HG02588 (cell line): ENCODE measurements around the gene GEMIN7.
A peak's percentile ranks its signal among the peaks of the same experiment; 100 is the strongest.

Source experiments
- ATAC-seq: cut with Tn5 transposase; IDR thresholded peaks from one replicate; pipeline ENCODE4 v1.9.1; 2021; ENCODE audit warnings: mild to moderate bottlenecking, moderate library complexity; ENCODE audit not compliant: unreplicated experiment

GEMIN7 gene

DNA sequence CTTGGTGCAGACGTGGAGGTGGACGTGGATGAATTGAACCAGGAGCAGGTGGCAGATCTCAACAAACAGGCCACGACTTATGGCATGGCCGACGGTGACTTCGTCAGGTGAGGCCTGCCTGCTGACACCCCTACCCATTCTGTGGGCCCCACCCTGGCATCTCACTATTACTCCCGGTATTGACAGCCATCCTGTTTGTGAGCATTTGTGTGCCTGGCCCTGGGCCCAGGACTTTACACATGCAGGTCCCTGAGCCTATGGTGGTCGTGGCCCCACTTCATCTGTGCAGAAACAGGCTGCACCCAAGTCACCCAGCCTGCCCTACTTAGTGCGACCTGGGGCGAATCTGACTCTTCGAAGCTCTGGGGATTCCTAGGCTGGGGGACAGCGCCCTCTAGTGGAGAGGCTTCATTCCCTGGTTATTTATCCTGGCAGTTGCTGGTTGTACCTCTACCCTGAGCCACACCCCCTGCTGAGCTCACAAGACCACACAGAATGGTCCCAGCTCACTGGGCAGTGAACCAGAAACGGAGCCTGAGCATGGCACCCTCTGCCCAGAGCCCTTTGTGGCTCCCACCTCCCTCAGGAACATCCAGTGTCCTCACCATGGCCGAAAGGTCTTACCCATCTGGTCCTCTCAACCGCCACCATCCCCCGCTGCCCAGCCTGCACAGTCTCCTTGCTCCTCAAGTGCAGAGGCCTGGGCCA lies 19.6 kb upstream of the GEMIN7 start:
- no peak for ATAC-seq

GRCh38 chr19:45061965-45062364 lies 17.1 kb upstream of the GEMIN7 start:
- ATAC-seq: no peak

- no peak for ATAC-seq
Observed at GRCh38 chr19:45063851-45064801, 14.9 kb upstream of the GEMIN7 start.

DNA sequence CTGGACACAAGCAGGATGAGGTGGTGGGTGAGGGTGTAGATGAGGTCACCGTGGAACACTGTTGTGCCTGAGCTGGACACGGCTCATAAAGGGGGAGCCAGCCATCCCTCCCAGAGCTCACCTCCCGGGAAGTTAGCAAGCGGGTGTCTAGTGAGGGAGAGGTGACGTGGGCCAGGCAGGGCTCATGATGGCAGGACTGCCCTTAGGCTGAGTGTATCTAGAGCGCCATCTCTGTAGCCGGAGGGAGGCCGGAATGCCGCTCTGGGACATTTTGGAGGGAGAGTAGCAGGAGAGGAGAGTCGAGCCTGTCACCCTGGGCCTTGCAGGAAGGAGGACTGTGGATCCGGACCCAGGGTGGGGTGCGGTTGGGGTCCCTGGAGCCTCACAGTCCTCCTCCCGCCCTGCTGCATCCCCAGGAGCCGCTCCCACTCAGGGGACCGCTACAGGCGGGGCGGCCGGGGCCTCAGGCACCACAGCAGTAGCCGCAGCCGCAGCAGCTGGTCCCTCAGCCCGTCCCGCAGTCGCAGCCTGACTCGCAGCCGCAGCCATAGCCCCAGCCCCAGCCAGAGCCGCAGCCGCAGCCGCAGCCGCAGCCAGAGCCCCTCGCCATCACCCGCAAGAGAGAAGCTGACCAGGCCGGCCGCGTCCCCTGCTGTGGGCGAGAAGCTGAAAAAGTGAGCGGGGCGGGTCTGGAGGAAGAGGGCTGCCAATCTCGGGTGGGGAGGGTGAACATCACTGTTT lies 12.0 kb upstream of the GEMIN7 start:
- no peak for ATAC-seq

DNA sequence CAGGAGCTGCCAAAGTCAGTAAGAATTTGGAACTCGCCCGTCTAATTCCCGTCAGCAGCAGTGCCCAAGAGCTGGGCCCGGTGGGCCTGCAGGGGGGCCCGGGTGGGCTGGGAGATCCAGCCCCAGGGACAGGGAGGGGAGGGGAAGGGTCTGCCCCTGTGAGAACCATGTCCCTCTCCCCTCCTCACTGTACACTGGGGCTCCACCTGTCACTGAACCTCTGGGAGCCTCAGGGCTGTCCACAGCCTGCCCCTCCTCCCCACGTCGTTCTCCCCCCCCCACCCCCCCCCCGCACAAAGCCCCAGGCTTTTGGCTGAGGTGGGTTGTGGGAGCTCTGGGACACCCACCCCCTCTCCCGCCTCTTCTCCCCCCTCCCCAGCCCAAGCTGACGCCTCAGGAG lies 11.0 kb upstream of the GEMIN7 start:
- no peak for ATAC-seq

DNA sequence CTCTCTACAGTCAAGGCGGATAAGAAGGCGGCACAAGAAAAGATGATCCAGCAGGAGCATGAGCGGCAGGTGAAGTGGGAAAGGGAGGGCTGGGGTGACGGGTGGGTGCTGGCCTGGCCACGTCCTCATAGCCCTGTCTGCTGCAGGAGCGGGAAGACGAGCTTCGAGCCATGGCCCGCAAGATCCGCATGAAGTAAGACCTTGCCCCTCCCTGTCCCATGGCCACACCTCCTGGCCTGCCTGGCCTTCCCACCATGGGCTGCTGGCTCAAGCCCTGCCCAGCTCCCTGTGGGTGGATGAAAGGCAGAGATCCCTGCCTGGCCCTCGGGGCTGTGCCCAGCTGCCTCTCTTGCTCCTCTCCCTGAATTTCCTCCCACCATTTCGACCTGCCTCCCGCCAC lies 10.0 kb upstream of the GEMIN7 start:
- no peak for ATAC-seq

GRCh38 chr19:45070214-45070613 lies 8.8 kb upstream of the GEMIN7 start:
- no peak for ATAC-seq

- no peak for ATAC-seq
Observed at GRCh38 chr19:45070861-45071544, 8.1 kb upstream of the GEMIN7 start.

DNA sequence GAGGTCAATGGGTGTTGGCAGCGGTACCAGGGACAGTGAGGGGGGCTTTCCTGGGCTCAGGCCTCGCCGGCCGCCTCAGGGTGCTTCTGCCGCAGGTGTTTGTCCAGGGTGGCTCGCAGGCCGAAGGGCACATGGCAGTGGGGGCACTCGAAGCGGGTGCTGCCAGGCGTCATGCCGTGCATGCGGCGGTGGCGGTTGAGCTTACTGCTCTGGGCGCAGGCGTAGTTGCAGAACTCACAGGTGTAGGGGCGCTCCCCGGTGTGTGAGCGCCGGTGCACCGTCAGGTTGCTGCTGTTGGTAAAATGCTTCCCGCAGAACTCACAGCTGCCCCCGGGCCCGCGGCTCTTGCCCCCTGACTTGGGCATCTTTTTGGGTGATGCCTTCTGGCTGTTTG lies 7.5 kb upstream of the GEMIN7 start:
- no peak for ATAC-seq

GRCh38 chr19:45071969-45072790 lies 6.9 kb upstream of the GEMIN7 start:
- ATAC-seq: no peak

- ATAC-seq: no peak
Observed at GRCh38 chr19:45074744-45075300, 4.2 kb upstream of the GEMIN7 start.

- peak; percentile 56 for ATAC-seq
Observed at GRCh38 chr19:45075301-45076028, 3.6 kb upstream of the GEMIN7 start.

DNA sequence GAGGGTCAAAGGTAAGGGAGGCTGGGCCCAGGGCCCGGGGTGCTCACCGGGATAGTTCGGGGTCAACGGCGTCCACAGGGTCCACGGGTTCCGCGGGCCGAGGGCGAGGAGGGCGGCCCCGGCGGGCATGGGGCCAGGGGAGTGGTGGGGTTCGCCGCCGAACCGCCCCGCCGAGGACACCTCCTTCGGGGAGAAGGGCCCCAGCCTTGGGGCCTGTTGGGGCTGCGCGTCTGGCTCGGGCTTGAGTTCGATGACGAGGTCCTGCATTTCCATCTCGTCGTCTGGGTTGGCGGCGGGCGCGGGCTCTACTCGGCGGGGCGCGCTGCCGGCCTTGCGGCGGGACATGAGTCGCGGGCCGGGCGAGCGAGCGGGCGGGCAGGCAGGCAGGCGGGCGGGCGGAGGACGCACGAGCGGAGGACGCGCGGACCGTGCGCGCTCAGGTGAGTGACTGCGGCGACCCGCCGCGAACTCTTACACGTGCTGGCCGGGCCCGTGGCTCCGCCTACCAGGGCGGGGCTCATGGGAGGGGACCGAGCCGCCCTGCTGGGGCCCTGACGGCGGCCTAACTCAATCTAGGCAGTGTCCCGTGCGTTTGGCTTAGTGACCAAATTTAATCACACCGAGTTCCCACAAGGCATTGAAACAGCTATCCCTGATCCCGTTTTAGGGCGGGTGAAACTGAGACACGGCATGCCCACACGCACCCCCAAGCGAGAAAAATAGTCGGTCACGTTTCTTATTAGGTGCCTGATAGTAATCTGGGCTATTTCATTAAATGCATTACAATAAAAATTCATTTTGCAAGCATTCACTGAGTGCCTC lies 2.8 kb upstream of the GEMIN7 start, which contains the start of gene ZNF296:
Gene ZNF296 (minus strand): TSS at position 450 of the 822 bp plus-strand sequence. CDS start 105 bp downstream, at position 345.
- peak; percentile 39 for ATAC-seq

DNA sequence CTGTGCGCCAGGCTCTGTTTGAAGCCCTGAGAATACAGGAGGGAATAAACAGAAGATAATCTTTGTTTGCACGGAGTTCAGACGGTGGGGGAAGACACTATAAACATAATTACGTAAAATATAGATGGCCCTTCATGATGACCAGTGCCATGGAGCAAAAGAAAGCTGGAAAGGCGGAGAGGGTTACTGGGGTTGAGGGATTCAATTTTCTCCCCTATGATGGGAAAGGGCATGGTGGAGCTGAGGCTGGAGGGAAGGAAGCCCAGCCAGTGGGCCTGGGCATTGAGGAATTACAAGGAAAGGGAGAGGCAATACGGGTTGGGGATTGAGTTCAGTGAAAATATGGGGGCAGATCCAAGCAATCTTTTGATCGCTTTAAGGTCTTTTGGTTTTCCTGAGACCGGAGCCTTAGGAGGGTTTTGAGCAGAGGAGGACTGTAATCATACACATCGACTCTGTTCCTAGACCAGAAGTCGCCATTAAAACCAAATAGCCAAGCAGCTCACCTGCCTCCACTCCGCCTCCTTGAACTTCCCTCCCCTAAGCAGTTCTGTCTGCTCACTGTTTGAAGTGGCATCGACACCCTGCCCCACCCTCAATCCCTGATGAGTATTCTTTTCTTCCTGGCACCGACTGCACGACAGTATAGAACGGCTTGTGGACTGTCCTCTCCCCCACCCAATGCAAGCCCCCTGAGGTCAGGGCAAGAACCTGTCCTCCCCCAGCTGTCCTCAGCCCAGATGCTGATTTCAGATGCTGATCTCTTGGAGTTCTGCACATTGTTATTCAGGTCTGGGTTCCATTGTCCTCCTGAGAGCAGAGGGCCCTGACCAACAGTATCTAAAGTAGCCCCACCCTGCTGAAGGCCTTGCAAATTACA lies 2.0 kb upstream of the GEMIN7 start:
- no peak for ATAC-seq

DNA sequence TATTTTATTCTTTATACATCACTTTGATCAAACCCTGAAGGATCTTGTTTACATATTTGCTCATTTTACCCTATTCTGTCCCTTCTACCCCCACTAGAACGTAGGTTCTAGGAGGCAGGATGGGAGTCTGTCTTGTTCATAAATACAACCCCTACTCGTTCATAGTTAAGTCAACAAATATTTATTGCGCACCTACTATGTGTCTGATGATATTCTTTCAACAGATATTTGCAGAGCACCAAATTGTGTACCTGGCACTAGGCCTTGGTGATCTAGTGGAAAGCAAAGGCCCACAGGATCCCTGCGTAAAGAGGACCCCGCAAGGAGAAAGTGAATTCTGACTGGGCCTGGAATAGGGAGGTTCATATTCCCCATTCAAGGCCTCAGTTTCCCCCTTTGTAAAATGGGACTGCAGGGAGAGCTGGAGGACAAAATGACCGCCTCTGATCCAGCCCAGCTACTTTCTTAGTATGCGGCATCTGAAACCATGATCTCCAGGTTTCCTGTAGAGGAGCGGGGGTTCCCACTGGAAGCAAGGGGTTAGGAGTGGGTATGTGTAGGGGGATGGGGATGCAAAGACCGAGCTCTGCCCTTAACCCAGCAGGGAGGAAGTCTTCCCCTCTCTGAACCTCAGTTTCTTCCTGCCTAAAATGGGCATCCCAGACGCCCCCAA lies 534 bp upstream of the GEMIN7 start:
- no peak for ATAC-seq

DNA sequence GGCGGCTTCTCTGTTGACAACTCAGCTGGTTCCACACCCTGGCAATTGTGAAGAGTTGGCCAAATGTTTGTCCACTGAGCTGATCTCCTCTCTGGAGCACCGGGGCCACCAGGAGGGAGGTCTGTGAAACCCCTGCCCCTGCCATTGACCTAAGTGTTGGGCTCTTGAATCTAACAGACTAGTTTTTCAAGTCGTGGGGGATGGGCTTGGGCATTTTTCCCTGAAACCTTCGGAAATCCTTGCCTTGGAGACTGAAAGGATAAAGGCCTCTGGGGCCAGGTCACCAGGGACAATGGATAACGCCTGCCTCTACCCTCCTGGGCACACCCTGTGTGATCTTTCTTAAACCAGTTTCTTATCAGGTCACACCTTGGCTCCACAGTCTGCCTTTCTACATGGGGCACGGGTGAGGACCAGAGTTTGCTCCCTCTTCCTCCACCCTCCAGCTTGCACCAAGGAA lies 881 bp downstream of the GEMIN7 start:
- ATAC-seq: no peak
